Activated T-cell treated with anti-CD3 and anti-CD28 coated beads for 4 hours (primary cell): Measurements from ENCODE around the gene TGIF1.
"Not testable (repeated sequence)": the region's sequence is repeated elsewhere in the genome, so short reads cannot be mapped to it uniquely, and the experiment has no call there.

ENCODE experiments used
- DNase-seq: peaks from one replicate; pipeline ENCODE4 v3.0.0-alpha.2; 2020

Gene TGIF1

DNA sequence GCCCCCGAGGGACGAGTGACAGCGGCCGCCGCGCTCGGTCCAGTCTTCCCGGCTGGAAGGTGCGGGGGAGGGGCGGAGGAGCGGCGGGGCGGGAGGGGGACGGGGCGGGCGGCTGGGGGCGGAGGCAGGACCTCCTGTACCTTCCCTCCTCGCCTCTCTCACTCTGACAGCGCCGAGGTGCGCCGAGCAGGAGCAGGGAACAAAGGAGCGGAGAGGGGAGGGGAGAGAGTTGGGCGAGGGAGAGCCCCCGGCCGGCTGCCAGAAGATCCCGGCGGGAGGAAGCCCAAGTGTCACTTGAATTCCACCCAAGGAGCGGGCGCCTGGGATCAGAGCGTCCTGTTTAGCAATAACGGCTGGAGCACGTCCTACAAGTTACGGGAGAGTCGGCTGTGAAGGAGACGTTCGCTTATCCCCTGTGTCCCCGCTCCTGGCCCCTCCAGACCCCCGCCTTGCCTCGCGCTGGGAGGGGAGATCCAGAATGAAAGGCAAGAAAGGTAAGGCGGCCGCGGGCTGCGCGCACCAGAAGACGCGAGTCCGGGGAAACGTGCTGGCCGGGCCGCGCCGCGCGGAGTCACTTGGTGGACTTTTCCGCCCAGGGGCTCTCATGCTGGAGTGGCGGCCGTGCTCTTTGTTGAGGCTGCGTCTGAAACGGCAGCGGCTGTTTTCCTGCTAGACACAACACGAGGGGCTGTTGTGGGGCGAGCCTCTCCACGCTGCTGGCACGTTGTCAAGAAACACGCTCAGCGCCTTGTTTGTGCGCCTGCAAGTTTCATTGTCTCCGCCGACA, at the start of gene TGIF1:
TSS of gene TGIF1 (plus strand) at position 161 of the 787 bp plus-strand sequence. CDS start at position 479, 318 bp downstream.
- peak; percentile 59 for DNase-seq

- DNase-seq = no peak
Measured at GRCh38 chr18:3400567-3401296, 49.2 kb upstream of the TGIF1 start.

DNA sequence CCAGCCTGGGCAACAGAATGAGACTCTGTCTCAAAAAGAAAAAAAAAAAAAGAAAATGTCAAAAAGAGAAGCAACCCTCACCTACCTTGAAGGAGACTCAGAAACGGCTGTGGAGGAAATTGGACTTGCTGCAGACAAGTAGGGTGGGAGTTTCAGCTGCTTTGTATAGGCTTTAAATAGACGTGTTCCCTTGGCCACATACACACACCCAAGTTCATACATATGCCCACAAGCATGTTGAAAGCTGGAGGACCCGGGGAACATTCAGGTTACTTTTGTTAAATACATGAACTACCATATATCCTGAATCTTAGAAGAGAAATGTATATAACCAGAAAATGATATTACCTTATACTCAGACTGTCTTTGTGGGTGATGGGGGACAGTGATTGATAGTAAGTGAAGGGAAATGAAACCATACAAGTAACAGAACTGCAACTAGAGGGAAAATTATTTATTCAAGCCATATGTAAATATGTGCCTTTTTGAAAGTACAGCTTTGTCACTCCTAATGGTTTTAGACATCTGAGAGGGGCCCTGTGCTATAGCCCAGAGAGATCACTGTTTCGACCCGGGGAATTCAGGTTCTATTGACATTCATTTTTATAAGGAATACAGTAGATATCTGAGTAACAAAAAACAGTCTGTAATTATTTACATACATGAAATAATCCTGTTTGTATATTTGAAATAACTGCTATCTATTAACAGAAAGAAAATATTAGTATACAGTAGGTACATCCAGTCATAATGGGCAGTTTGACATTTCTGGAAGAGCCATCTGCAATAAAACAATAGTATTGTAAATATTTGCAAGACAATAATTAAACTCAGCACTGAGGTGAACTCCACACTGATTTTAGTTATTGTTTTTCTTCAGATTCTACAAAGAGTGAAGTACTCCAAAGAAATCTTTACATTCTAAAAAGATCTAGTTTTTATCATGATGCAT, 48.0 kb upstream of the TGIF1 start:
- DNase-seq = no peak

GRCh38 chr18:3402982-3403451, 47.0 kb upstream of the TGIF1 start:
- no peak for DNase-seq

DNA sequence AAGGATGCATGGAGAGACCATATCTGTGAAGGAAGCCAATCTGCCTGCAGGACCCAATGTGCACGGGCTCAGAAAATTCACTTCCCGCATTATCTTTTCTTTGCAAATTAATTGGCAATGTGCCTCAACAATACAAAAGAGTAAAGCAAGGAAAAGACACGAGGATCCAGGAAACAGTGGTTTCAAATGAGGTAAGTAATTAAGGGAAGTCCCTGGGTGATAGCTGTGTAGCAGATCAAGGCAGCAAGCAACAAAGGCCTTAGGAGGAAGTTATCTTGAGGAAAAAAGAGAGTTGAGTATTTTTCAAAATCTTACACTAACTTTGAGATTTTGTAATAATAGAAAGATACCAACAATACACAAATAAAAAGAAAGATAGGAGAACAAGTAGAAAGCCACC, 44.3 kb upstream of the TGIF1 start:
- no peak for DNase-seq

GRCh38 chr18:3408107-3408506, 41.9 kb upstream of the TGIF1 start:
- no peak for DNase-seq

GRCh38 chr18:3409811-3410210, 40.2 kb upstream of the TGIF1 start:
- no peak for DNase-seq

DNA sequence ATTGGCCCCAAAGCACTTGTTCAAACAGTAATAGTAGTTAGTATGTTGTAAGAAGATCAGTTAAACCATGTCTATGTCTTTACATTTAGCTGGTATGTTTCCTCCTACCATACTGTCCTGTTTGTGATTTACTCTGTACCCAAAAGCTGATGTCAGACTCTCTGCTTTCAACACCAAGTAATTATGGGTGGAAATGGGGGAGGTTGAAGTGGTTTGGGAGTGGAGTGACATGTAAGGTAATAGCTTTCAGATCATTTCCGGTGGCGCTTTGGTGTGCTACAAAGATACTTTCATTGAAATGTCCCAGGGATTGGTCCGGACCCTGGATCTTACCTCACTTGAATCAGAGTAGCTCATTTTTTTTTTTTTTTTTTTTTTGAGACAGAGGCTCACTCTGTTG, 39.7 kb upstream of the TGIF1 start:
- no peak for DNase-seq

GRCh38 chr18:3410876-3411275, 39.1 kb upstream of the TGIF1 start:
- not testable (repeated sequence) for DNase-seq

DNA sequence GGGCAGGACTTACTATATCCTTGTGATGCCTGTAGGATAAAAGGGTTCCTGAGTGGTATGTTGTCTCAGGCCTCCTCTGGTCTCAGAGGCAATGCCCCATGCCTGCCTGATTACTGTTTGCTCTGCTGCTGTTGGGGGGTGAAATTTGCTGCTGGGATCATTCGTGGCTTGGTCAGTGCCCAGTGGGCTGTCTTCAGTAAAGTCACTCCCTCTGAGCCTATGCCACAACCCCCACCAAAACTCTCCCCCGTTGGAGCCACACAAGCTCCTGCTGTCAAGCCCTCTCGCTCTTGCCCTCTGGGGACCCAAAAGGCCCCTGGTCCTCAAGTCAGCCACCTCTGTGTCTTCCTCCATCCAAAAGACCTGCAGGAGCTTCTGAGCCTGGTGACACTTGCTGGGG, 38.6 kb upstream of the TGIF1 start:
- DNase-seq = no peak

GRCh38 chr18:3411854-3412268, 38.1 kb upstream of the TGIF1 start:
- DNase-seq = peak; percentile 6

DNA sequence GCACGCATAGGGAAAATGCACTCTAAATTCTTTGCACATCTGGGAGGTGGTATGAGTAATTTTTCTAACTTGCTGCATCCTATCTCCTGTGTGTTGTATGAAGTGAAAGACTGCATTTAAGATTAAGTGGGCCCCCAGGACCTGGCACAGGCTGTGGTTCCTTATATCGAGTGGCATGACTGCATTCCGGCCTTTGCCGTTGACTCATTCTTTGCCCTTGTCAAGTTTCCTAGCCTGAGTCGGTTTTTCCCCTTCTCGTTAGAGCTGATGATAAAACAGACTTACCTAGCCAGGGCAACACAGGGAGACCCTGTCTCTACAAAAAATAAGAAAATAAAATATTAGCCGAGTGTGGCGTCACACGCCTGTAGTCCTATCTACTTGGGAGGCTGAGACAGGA, 37.4 kb upstream of the TGIF1 start:
- not testable (repeated sequence) for DNase-seq

GRCh38 chr18:3415110-3415509, 34.9 kb upstream of the TGIF1 start:
- no peak for DNase-seq

GRCh38 chr18:3418083-3418482, 31.9 kb upstream of the TGIF1 start:
- no peak for DNase-seq

DNA sequence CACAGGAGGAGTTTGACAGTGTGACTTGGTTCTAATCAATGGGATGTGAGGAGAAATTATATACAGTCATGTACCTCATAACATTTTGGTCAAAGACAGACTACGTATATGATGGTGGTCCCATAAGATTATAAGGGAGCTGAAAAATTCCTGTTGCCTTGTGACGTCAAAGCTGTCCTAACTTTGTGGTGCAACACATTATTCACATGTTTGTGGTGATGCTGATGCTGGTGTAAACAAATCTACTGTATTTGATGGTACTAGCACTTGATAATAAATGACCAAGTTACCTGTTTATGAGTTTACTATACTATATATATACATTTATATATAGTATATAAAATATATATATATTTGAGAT, 29.1 kb upstream of the TGIF1 start:
- DNase-seq = no peak

DNA sequence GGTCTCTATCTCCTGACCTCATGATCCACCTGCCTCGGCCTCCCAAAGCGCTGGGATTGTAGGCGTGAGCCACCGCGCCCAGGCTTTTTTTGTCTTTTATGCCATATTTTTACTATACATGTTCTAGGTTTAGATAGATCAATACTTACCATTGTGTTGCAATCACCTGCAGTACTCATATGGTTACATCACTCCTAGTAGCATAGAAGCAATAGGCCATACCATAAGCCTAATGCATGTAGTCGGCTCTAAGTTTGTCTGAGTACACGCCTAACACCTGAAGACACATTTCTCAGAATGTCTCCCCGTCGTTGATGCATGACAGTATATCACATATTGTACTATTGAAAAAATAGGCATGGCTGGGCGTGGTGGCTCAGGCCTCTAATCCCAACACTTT, 27.1 kb upstream of the TGIF1 start:
- DNase-seq = no peak

GRCh38 chr18:3424280-3424890, 25.6 kb upstream of the TGIF1 start:
- DNase-seq = no peak

GRCh38 chr18:3425030-3425429, 24.9 kb upstream of the TGIF1 start:
- DNase-seq = no peak

DNA sequence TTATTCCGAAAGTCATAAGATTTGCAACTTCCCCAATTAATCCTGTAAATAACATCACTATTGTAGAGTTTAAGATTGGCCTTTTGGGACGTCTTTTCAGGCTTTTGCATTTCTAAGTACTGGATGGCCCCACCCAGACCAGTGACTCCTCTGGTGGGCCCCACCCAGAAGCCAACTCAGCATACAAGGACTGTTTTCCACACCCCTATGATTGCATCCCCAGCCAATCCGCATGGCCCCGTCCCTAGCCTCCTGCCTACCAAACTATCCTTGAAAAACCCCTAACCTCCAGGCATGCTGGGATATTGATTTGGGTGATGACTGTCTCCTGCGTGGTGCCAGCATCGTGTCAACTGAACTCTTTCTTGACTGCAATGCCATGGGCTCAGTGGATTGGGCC, 24.5 kb upstream of the TGIF1 start:
- no peak for DNase-seq

DNA sequence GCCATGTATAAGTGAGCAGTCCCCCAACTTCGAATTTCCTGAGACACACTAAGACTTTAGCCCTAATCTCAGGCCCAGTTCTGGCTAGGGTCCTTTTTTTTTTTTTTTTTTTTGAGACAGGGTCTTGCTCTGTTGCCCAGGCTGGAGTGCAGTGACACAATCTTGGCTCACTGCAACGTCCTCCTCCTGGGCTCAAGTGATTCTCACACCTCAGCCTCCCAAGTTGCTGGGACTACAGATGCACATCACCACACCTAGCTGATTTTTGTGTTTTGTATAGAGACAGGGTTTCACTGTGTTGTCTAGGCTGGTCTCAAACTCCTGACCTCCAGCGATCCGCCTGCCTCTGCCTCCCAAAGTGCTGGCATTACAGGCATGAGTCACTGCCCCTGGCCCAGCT, 23.9 kb upstream of the TGIF1 start:
- no peak for DNase-seq

DNA sequence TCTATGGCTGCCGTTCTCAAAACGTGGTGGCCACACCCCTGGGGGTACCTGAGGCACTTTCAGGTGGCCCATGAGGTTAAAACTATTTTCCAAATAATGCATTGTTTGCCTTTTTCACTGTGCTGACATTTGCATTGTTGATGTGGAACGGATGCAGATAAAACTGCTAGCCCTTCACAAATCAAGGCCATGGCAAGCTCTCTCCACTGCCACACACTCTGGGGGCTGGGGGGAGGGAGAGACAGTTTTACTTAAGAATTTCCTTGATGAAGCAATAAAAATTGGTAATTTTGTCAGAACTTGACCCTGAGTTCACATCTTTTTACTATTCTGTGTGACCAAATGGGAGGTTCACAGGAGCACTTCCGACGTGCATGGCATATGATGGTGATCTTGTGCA, 22.0 kb upstream of the TGIF1 start:
- no peak for DNase-seq

- no peak for DNase-seq
Measured at GRCh38 chr18:3429121-3429520, 20.9 kb upstream of the TGIF1 start.

GRCh38 chr18:3434685-3435084, 15.3 kb upstream of the TGIF1 start:
- no peak for DNase-seq
